K562 (cell line): ENCODE results near the gene TP73. TPM values are rescaled to one million over a fixed set of nuclear protein-coding genes. Genes with fewer than 3 reads are reported as not detected.

ENCODE experiments used
- KDM4B ChIP-seq, 2 experiments: fragments of 450-650 bp in 1 of 2; sonication (generic) in 1 of 2; IDR thresholded peaks; 2 replicates each; pipeline ENCODE4 v1.6.1; 2016 to 2017; ENCODE audit warnings: borderline replicate concordance in 2 of 2, antibody characterized with exemption in 1 of 2, low read depth in 1 of 2, mild to moderate bottlenecking in 1 of 2
- SLC30A9 ChIP-seq: fragments of 250-450 bp; sonication (Bioruptor Pico); IDR thresholded peaks from 2 replicates; pipeline ENCODE4 v1.8.0; 2022; ENCODE audit warnings: mild to moderate bottlenecking, moderate library complexity
- ZFP36 ChIP-seq: fragments of 150-350 bp; IDR thresholded peaks from 2 replicates; pipeline ENCODE4 v1.6.1; 2018; ENCODE audit warnings: low read length, low read depth; ENCODE audit not compliant: partially characterized antibody
- ZNF589 ChIP-seq: fragments of 200-800 bp; sonication (Bioruptor generic); IDR thresholded peaks from 2 replicates; pipeline ENCODE4 v1.6.1; 2016; ENCODE audit warnings: low read depth, missing genetic modification characterization, missing compliant biosample characterization
- polyA plus RNA-seq, 8 experiments: library from polyadenylated mRNA; depleted of rRNA in 4 of 8; stranded (reverse) in 5 of 8; unstranded in 3 of 8; fragments of >200 nt; fragmentation: Nextera tagmentation in 2 of 8; fragmentation: Illumina TruSeq in 1 of 8; extraction: Ambion mirVana in 2 of 8; extraction: Trizol in 1 of 8; gene quantifications; 2 replicates each; pipeline versions ENCODE4 v1.2.1 to v1.2.3, GENCODE V29; 2011 to 2014; ENCODE audit warnings: inconsistent platforms in 1 of 8, missing spikeins in 1 of 8
- total RNA-seq, 7 experiments: library from RNA; depleted of rRNA in 6 of 7; stranded (reverse); fragments of >200 nt in 6 of 7; fragmentation: Illumina TruSeq in 2 of 7; extraction: Trizol in 2 of 7; gene quantifications; 2 replicates each; pipeline versions ENCODE4 v1.2.1 to v1.2.3, GENCODE V29; 2011 to 2021; ENCODE audit warnings: low replicate concordance in 1 of 7
- TF ChIP-seq, protein P1 (sequence below): sonication (generic); formaldehyde crosslinking; IDR thresholded peaks from 2 replicates; pipeline ENCODE4 v1.8.0; 2022; ENCODE audit warnings: mild to moderate bottlenecking, missing genetic modification reagents

The TP73 gene
- total and polyA plus RNA-seq, 9 of the 15 experiments (the other 6 are each of a cell fraction or from before 2014, with no cell fraction given): 0.07 to 1.6 (median 0.40) TPM; not detected in 2

DNA sequence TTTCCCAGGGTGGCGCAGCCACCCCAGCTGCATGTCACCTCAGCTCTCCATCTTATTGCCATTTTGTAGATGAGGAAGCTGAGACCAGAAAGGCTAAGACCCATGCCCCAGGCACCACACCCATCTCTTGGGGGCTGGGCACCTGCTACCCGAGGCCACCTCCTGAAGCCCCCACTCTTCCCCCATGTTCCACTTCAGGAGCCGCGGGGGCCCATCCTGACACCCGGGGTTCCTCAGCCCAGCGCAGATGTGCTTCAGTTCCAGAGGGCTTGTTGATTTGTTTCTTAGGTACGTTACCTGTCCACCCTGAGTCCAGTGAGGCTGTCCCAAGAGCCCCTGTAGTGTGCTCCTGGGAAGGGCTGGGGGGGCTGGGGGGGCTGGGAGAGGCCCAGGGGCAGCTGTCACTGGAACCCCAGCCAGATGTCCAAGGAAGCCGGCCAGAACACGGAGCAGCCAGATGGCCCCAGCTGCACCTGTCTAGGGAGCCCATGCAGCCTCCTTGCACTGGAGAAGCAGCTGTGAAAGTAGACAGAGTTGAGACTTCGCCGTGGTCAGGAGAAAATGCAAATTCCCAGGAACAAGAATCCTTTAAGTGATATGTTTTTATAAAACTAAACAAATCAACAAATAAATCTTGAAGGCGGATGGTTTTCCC, 82.8 kb downstream of the TP73 start (continued):
- TF ChIP-seq KDM4B (IDR thresholded peaks at IDR 0.05; ENCODE audit: borderline replicate concordance in 2 of 2, low read depth in 1 of 2): no peak
- TF ChIP-seq ZFP36: no peak
- TF ChIP-seq ZNF589 (CRISPR knock-in tag): no peak
- no peak for TF ChIP-seq SLC30A9 (CRISPR knock-in tag)
- TF ChIP-seq, protein P1, sequence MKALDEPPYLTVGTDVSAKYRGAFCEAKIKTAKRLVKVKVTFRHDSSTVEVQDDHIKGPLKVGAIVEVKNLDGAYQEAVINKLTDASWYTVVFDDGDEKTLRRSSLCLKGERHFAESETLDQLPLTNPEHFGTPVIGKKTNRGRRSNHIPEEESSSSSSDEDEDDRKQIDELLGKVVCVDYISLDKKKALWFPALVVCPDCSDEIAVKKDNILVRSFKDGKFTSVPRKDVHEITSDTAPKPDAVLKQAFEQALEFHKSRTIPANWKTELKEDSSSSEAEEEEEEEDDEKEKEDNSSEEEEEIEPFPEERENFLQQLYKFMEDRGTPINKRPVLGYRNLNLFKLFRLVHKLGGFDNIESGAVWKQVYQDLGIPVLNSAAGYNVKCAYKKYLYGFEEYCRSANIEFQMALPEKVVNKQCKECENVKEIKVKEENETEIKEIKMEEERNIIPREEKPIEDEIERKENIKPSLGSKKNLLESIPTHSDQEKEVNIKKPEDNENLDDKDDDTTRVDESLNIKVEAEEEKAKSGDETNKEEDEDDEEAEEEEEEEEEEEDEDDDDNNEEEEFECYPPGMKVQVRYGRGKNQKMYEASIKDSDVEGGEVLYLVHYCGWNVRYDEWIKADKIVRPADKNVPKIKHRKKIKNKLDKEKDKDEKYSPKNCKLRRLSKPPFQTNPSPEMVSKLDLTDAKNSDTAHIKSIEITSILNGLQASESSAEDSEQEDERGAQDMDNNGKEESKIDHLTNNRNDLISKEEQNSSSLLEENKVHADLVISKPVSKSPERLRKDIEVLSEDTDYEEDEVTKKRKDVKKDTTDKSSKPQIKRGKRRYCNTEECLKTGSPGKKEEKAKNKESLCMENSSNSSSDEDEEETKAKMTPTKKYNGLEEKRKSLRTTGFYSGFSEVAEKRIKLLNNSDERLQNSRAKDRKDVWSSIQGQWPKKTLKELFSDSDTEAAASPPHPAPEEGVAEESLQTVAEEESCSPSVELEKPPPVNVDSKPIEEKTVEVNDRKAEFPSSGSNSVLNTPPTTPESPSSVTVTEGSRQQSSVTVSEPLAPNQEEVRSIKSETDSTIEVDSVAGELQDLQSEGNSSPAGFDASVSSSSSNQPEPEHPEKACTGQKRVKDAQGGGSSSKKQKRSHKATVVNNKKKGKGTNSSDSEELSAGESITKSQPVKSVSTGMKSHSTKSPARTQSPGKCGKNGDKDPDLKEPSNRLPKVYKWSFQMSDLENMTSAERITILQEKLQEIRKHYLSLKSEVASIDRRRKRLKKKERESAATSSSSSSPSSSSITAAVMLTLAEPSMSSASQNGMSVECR (CRISPR knock-in tag): no peak
- TF ChIP-seq, all 486 proteins: peak for 0
